ENCODE results near the gene GSTA5. TPM values are rescaled to one million over a fixed set of nuclear protein-coding genes. Genes with fewer than 3 reads are reported as not detected.
"Not testable (repeated sequence)": the region's sequence is repeated elsewhere in the genome, so short reads cannot be mapped to it uniquely, and the experiment has no call there.

Gene GSTA5
- polyA plus RNA-seq, 2 of the 4 experiments (the other 2 are of a cell fraction) = not detected

DNA sequence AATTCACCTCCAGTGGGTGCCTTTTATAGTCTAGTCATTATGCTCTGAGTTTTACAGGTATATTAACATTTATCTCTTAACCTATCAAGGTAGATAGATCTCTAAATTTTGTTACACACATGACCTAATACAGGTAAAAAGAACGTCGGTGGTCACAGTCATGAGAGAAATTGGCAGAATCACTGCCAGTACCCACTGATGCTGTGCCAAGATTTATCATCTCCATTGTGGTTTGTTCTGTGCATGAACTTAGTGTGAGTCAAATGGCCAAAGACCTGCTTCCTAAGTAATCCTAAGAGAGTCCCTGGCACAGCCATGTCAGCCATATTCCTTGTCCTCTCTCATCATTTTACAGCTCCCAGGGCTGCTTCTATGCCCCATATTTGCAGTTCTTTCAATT lies 46.2 kb downstream of the GSTA5 start:
- H3K4me2 ChIP-seq; H3K27ac ChIP-seq; H3K4me1 ChIP-seq; DNase-seq (ENCODE audit: low read depth in 1 of 2, low spot score in 1 of 2); POLR2A ChIA-PET; H3K9me3 ChIP-seq; FAIRE-seq; ATAC-seq; H3K4me3 ChIP-seq: not testable (repeated sequence)
- CTCF ChIA-PET = interaction anchor here (0.6 kb wide), 1 partner anchor 1758 kb away, joined by 3 read pairs; no protein-coding TSS in a partner anchor
- WGBS (ENCODE audit: missing lambda C conversion rate) = 63% methylated on average over 2 of the region's 2 CpGs

DNA sequence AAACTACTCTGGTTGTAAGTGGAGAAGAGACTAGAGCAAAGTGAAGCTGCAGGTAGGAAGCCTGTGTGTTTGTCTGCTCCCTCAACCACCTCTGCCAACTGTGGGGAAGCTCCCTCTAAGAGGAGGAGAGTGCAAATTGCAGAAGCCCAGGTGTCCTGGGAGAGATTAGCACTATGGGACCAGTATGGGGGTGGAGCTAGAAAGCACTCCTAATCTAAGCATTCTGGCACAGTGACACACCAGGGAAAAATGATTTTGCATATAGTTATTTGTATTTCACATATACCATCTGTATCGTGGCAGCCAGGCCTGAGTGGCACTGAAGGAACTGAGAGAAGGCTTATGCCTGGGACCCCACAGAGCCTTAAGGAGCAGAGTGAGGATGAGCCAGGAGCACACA lies 49.8 kb downstream of the GSTA5 start:
- ATAC-seq = no peak

DNA sequence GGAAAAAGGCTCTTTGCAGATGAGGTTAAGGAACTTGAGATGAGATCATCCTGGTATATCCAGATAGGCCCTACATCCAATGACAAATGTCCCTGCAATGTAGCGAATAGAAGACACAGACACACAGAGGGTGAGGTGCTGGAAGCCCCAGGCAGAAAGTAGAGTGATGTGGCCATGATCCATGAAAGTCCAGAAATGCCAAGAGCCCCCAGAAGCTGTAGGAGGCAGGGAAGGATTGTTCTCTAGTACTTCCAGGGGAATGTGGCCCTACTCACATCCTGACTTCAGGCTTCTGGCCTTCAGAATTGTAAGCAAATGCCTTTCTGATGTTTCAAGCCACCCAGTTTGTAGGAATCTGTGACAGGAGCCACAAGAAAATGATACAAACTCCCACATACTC lies 51.0 kb downstream of the GSTA5 start:
- POLR2A ChIA-PET = interaction anchor here (0.6 to 0.7 kb wide), 2 partner anchors 201 to 604 kb away, joined by 3 to 4 read pairs; no protein-coding TSS in a partner anchor
- CTCF ChIA-PET = interaction anchor here (0.7 kb wide), 1 partner anchor 243 kb away, joined by 3 read pairs; no protein-coding TSS in a partner anchor
- not testable (repeated sequence) for H3K4me3 ChIP-seq; H3K4me1 ChIP-seq; FAIRE-seq; H3K9me3 ChIP-seq; H3K27ac ChIP-seq; H3K4me2 ChIP-seq; ATAC-seq; DNase-seq (ENCODE audit: low read depth in 1 of 2, low spot score in 1 of 2)
- 92% methylated on average over 1 of the region's 1 CpG for WGBS (ENCODE audit: missing lambda C conversion rate)

More for the DNA sequence above, 49.8 kb downstream of the GSTA5 start:
- FAIRE-seq (no peak), DNase-seq (ENCODE audit: low read depth in 1 of 2, low spot score in 1 of 2) (no peak)
- POLR2A ChIA-PET = no interaction called here
- no peak overlapping the region for H3K27ac ChIP-seq
- peaks cover 3% of the 10 kb centered on the region; the same call in 1 of the 3 replicates for H3K4me1 ChIP-seq
- TF ChIP-seq, protein P1, sequence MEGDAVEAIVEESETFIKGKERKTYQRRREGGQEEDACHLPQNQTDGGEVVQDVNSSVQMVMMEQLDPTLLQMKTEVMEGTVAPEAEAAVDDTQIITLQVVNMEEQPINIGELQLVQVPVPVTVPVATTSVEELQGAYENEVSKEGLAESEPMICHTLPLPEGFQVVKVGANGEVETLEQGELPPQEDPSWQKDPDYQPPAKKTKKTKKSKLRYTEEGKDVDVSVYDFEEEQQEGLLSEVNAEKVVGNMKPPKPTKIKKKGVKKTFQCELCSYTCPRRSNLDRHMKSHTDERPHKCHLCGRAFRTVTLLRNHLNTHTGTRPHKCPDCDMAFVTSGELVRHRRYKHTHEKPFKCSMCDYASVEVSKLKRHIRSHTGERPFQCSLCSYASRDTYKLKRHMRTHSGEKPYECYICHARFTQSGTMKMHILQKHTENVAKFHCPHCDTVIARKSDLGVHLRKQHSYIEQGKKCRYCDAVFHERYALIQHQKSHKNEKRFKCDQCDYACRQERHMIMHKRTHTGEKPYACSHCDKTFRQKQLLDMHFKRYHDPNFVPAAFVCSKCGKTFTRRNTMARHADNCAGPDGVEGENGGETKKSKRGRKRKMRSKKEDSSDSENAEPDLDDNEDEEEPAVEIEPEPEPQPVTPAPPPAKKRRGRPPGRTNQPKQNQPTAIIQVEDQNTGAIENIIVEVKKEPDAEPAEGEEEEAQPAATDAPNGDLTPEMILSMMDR (IDR thresholded peaks at IDR 0.05) = no peak
- no peak overlapping the region for H3K4me3 ChIP-seq
- no peak overlapping the region for H3K4me2 ChIP-seq
- CTCF ChIA-PET = no interaction called here
- WGBS (ENCODE audit: missing lambda C conversion rate) = no CpG with 5 or more reads among the region's 1 CpG
- no peaks in the 10 kb centered on the region for H3K9me3 ChIP-seq

- no peak for TF ChIP-seq ZNF302 (CRISPR knock-in tag; IDR thresholded peaks at IDR 0.05)
- TF ChIP-seq MYC (IDR thresholded peaks at IDR 0.05; ENCODE audit: borderline replicate concordance, low read length) = no peak
- TF ChIP-seq, protein P2, sequence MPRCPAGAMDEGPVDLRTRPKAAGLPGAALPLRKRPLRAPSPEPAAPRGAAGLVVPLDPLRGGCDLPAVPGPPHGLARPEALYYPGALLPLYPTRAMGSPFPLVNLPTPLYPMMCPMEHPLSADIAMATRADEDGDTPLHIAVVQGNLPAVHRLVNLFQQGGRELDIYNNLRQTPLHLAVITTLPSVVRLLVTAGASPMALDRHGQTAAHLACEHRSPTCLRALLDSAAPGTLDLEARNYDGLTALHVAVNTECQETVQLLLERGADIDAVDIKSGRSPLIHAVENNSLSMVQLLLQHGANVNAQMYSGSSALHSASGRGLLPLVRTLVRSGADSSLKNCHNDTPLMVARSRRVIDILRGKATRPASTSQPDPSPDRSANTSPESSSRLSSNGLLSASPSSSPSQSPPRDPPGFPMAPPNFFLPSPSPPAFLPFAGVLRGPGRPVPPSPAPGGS (IDR thresholded peaks at IDR 0.05) = no peak
- peak; percentile 56 for TF ChIP-seq MAFK (IDR thresholded peaks at IDR 0.05; ENCODE audit: partially characterized antibody)
- TF ChIP-seq EHF (CRISPR knock-in tag; IDR thresholded peaks at IDR 0.05) = no peak
- peak; percentile 55; the same call in 1 of the 2 replicates for TF ChIP-seq NFE2L2 (conservative IDR thresholded peaks at IDR 0.05; ENCODE audit: low read length)
- no peak for TF ChIP-seq TP53 (CRISPR knock-in tag; IDR thresholded peaks at IDR 0.05)
- TF ChIP-seq ATOH8 (CRISPR knock-in tag; IDR thresholded peaks at IDR 0.05; ENCODE audit: low read depth) = no peak
- no peak for TF ChIP-seq POLR2A (IDR thresholded peaks at IDR 0.05; ENCODE audit: low read length)
- no peak for TF ChIP-seq ZFP36 (IDR thresholded peaks at IDR 0.05; ENCODE audit: borderline replicate concordance, partially characterized antibody)
- no peak for FAIRE-seq
- ATAC-seq = no peak
- peaks cover 3% of the 10 kb centered on the region; the same call in 1 of the 3 replicates for H3K4me1 ChIP-seq
- peak in 1 of 2 experiments; percentile 20 for DNase-seq (ENCODE audit: low read depth in 1 of 2, low spot score in 1 of 2)
- no peak overlapping the region for H3K27ac ChIP-seq
- ChIA-PET POLR2A (no interaction called here), CTCF (no interaction called here)
- no peaks in the 10 kb centered on the region for H3K9me3 ChIP-seq
- no peak overlapping the region for H3K4me3 ChIP-seq
- H3K4me2 ChIP-seq = peak overlapping the region; percentile 14; the same call in 1 of the 3 replicates
- 23% methylated on average over 3 of the region's 3 CpGs for WGBS (ENCODE audit: missing lambda C conversion rate)
Observed at GRCh38 chr6:52788478-52788877, 52.1 kb downstream of the GSTA5 start.

DNA sequence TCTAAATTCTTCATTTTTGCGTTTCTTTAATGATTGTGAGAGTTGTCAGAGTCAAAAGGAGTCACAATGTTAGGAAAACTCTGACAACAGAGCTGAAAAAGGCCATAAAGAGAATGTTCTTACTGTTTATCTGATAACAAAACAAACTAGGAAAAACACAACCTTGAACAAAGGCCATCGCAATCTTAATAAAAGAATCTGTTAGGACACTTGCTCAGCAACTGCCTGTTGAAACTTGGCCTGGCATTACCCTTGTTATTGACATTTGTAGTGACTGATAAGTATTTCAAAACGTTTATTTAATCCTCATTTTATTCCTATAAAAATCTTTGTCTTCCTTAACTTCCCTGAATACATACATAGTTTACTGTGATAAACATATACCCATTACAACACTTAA lies 52.7 kb downstream of the GSTA5 start:
- Histone ChIP-seq H3K27ac (no peak overlapping the region), H3K4me2 (no peak overlapping the region), H3K4me1 (peaks cover 3% of the 10 kb centered on the region; the same call in 1 of the 3 replicates), H3K9me3 (no peaks in the 10 kb centered on the region), H3K4me3 (no peak overlapping the region)
- CTCF ChIA-PET = interaction anchor here (1.2 kb wide), 1 partner anchor 64 kb away, joined by 3 read pairs; no protein-coding TSS in a partner anchor
- no peak for FAIRE-seq
- POLR2A ChIA-PET = no interaction called here
- ATAC-seq = no peak
- WGBS (ENCODE audit: missing lambda C conversion rate) = 41% methylated on average over 3 of the region's 3 CpGs
- no peak for DNase-seq (ENCODE audit: low read depth in 1 of 2, low spot score in 1 of 2)
- TF ChIP-seq RARB (CRISPR knock-in tag; IDR thresholded peaks at IDR 0.05) (no peak), FOSL2 (IDR thresholded peaks at IDR 0.05) (no peak), FOSL2 (CRISPR knock-in tag; IDR thresholded peaks at IDR 0.05) (no peak), ZFP36 (IDR thresholded peaks at IDR 0.05; ENCODE audit: borderline replicate concordance, partially characterized antibody) (no peak), SMC3 (IDR thresholded peaks at IDR 0.05) (no peak), NFE2L2 (conservative IDR thresholded peaks at IDR 0.05; ENCODE audit: low read length) (no peak), SREBF2 (IDR thresholded peaks at IDR 0.05) (no peak), ZSCAN20 (CRISPR knock-in tag; IDR thresholded peaks at IDR 0.05) (no peak), FOSB (CRISPR knock-in tag; IDR thresholded peaks at IDR 0.05) (no peak), MAZ (IDR thresholded peaks at IDR 0.05; ENCODE audit: borderline replicate concordance, low read depth, low read length) (no peak)
- TF ChIP-seq, protein P3, sequence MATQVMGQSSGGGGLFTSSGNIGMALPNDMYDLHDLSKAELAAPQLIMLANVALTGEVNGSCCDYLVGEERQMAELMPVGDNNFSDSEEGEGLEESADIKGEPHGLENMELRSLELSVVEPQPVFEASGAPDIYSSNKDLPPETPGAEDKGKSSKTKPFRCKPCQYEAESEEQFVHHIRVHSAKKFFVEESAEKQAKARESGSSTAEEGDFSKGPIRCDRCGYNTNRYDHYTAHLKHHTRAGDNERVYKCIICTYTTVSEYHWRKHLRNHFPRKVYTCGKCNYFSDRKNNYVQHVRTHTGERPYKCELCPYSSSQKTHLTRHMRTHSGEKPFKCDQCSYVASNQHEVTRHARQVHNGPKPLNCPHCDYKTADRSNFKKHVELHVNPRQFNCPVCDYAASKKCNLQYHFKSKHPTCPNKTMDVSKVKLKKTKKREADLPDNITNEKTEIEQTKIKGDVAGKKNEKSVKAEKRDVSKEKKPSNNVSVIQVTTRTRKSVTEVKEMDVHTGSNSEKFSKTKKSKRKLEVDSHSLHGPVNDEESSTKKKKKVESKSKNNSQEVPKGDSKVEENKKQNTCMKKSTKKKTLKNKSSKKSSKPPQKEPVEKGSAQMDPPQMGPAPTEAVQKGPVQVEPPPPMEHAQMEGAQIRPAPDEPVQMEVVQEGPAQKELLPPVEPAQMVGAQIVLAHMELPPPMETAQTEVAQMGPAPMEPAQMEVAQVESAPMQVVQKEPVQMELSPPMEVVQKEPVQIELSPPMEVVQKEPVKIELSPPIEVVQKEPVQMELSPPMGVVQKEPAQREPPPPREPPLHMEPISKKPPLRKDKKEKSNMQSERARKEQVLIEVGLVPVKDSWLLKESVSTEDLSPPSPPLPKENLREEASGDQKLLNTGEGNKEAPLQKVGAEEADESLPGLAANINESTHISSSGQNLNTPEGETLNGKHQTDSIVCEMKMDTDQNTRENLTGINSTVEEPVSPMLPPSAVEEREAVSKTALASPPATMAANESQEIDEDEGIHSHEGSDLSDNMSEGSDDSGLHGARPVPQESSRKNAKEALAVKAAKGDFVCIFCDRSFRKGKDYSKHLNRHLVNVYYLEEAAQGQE (IDR thresholded peaks at IDR 0.05) = no peak
